ENCODE measurements around the gene CUL4A. TPM values are rescaled to one million over a fixed set of nuclear protein-coding genes. Genes with fewer than 3 reads are reported as not detected.

Gene CUL4A
- total RNA-seq, 1 donor from 2014 or later, result 79.4 TPM

- peak in 1 of 2 donors; percentile 75 for DNase-seq (ENCODE audit: low read depth in 2 of 2)
These were observed 29.8 kb upstream of the CUL4A start for GRCh38 chr13:113179374-113180230.

GRCh38 chr13:113182046-113182445 lies 27.4 kb upstream of the CUL4A start:
- DNase-seq (ENCODE audit: low read depth in 2 of 2), result no peak

GRCh38 chr13:113183450-113184129 lies 25.8 kb upstream of the CUL4A start:
- peak; percentile 14 to 48 for DNase-seq (ENCODE audit: low read depth in 2 of 2)

GRCh38 chr13:113184568-113185440 lies 24.6 kb upstream of the CUL4A start:
- DNase-seq (ENCODE audit: low read depth in 2 of 2), result peak; percentile 10 to 38

GRCh38 chr13:113186061-113186900 lies 23.1 kb upstream of the CUL4A start:
- peak in 1 of 2 donors; percentile 52 for DNase-seq (ENCODE audit: low read depth in 2 of 2)

- peak; percentile 98 to 99 for DNase-seq (ENCODE audit: low read depth in 2 of 2)
These were observed 22.1 kb upstream of the CUL4A start for GRCh38 chr13:113187263-113187669.

GRCh38 chr13:113187883-113188665 lies 21.3 kb upstream of the CUL4A start:
- no peak for DNase-seq (ENCODE audit: low read depth in 2 of 2)

- DNase-seq (ENCODE audit: low read depth in 2 of 2), result no peak
These were observed 19.2 kb upstream of the CUL4A start for GRCh38 chr13:113190181-113190580.

GRCh38 chr13:113192279-113192678 lies 17.1 kb upstream of the CUL4A start:
- DNase-seq (ENCODE audit: low read depth in 2 of 2), result peak in 1 of 2 donors; percentile 57

GRCh38 chr13:113192902-113193301 lies 16.5 kb upstream of the CUL4A start:
- no peak for DNase-seq (ENCODE audit: low read depth in 2 of 2)

- no peak for DNase-seq (ENCODE audit: low read depth in 2 of 2)
These were observed 14.1 kb upstream of the CUL4A start for GRCh38 chr13:113195360-113195759.

- no peak for DNase-seq (ENCODE audit: low read depth in 2 of 2)
These were observed 12.3 kb upstream of the CUL4A start for GRCh38 chr13:113196970-113197737.

GRCh38 chr13:113201815-113202214 lies 7.6 kb upstream of the CUL4A start:
- DNase-seq (ENCODE audit: low read depth in 2 of 2), result no peak

- no peak for DNase-seq (ENCODE audit: low read depth in 2 of 2)
These were observed 6.5 kb upstream of the CUL4A start for GRCh38 chr13:113202912-113203311.

GRCh38 chr13:113203507-113204377 lies 5.7 kb upstream of the CUL4A start:
- no peak for DNase-seq (ENCODE audit: low read depth in 2 of 2)

- DNase-seq (ENCODE audit: low read depth in 2 of 2), result no peak
These were observed 5.1 kb upstream of the CUL4A start for GRCh38 chr13:113204378-113204734.

GRCh38 chr13:113205428-113205931 lies 3.9 kb upstream of the CUL4A start:
- DNase-seq (ENCODE audit: low read depth in 2 of 2), result peak; percentile 49 to 75

GRCh38 chr13:113207460-113207859 lies 2.0 kb upstream of the CUL4A start:
- no peak for DNase-seq (ENCODE audit: low read depth in 2 of 2)

Data from lung microvascular endothelial cell (primary cell).